ENCODE results near the gene LSAMP. TPM values are rescaled to one million over a fixed set of nuclear protein-coding genes. Genes with fewer than 3 reads are reported as not detected.

LSAMP gene
- total RNA-seq, 4 donors from 2014 or later = 0.30 to 5.5 (median 1.4) TPM

- no peak for DNase-seq
- H3K27ac ChIP-seq = no peak overlapping the region
- H3K9me3 ChIP-seq = peaks cover 0 to 14% (median 0%) of the 10 kb centered on the region in 3 donors
- no peak overlapping the region for H3K4me3 ChIP-seq
- H3K27me3 ChIP-seq = no peaks in the 10 kb centered on the region
- no peak for TF ChIP-seq POLR2A (IDR thresholded peaks at IDR 0.05)
- TF ChIP-seq CTCF (IDR thresholded peaks at IDR 0.05) = no peak
- H3K4me1 ChIP-seq = no peaks in the 10 kb centered on the region
- intact Hi-C loops (cut with DNase I) = no loop called here
- no peaks in the 10 kb centered on the region for H3K36me3 ChIP-seq
- WGBS, 2 donors = 72% methylated on average over 5 of the region's 23 CpGs; no CpG with 5 or more reads in 1 of the 2 donors
Observed at GRCh38 chr3:116391296-116392201, 53.7 kb downstream of the LSAMP start.

- DNase-seq = no peak
- intact Hi-C loops (cut with DNase I) = no loop called here
- H3K27me3 ChIP-seq = no peaks in the 10 kb centered on the region
- no peaks in the 10 kb centered on the region for H3K4me1 ChIP-seq
- no peaks in the 10 kb centered on the region for H3K36me3 ChIP-seq
- peaks cover 0 to 14% (median 0%) of the 10 kb centered on the region in 3 donors for H3K9me3 ChIP-seq
- H3K4me3 ChIP-seq = no peak overlapping the region
- 84 to 100% methylated on average over 1 of the region's 1 CpG for WGBS, 2 donors
- TF ChIP-seq CTCF (IDR thresholded peaks at IDR 0.05) = no peak
- no peak overlapping the region for H3K27ac ChIP-seq
Observed at GRCh38 chr3:116390318-116390717, 55.0 kb downstream of the LSAMP start.

DNA sequence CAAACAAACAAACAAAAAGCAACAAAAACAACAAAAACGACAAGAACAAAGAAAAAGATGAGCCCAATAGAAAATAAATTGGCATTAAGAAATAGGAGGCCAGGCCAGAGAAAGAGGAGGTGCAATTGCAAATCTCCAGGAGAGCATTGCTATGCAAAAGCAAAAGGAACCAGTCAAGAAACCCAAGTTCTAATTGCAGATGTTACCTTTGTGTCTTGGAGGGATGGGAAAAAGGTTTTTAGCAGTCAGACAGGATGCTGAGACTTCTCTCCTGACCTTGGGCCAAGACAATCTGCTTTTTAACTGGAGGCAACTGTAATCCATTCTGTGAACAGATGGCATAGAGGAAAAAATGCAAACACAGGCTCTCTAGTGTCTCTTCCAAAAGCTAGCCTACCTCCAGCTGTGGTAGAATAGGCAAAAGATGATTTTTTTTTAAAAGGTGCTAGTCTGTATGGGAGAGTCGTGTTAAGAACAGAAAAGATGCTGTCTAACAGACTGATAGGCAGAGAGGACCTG is 56.4 kb downstream of the LSAMP start:
- no peak for TF ChIP-seq CTCF (IDR thresholded peaks at IDR 0.05)
- no peak for TF ChIP-seq POLR2A (IDR thresholded peaks at IDR 0.05)
- intact Hi-C loops (cut with DNase I) = no loop called here
- H3K9me3 ChIP-seq = peaks cover 0 to 14% (median 0%) of the 10 kb centered on the region in 3 donors
- WGBS, 2 donors = 21 to 32% methylated on average over 2 of the region's 2 CpGs
- peak overlapping the region in 1 of 4 donors; percentile 28 for H3K27ac ChIP-seq
- H3K4me3 ChIP-seq = no peak overlapping the region
- no peaks in the 10 kb centered on the region for H3K36me3 ChIP-seq
- DNase-seq = no peak
- H3K4me1 ChIP-seq = no peaks in the 10 kb centered on the region
- H3K27me3 ChIP-seq = no peaks in the 10 kb centered on the region

- Histone ChIP-seq H3K27me3 (no peaks in the 10 kb centered on the region), H3K36me3 (no peaks in the 10 kb centered on the region), H3K9me3 (peaks cover 0 to 2% (median 0%) of the 10 kb centered on the region in 3 donors), H3K4me3 (no peak overlapping the region), H3K27ac (no peak overlapping the region), H3K4me1 (no peaks in the 10 kb centered on the region)
- TF ChIP-seq POLR2A (IDR thresholded peaks at IDR 0.05) (no peak), CTCF (IDR thresholded peaks at IDR 0.05) (no peak)
- 60 to 69% methylated on average over 2 of the region's 2 CpGs for WGBS, 2 donors
- intact Hi-C loops (cut with DNase I) = no loop called here
- no peak for DNase-seq
Observed at GRCh38 chr3:116386168-116386567, 59.1 kb downstream of the LSAMP start.

- Histone ChIP-seq H3K4me1 (no peaks in the 10 kb centered on the region), H3K27me3 (no peaks in the 10 kb centered on the region), H3K27ac (no peak overlapping the region), H3K4me3 (no peak overlapping the region), H3K9me3 (no peaks in the 10 kb centered on the region), H3K36me3 (no peaks in the 10 kb centered on the region)
- no peak for DNase-seq
- intact Hi-C loops (cut with DNase I) = no loop called here
- 60 to 88% methylated on average over 2 of the region's 2 CpGs for WGBS, 2 donors
- no peak for TF ChIP-seq CTCF (IDR thresholded peaks at IDR 0.05)
- no peak for TF ChIP-seq POLR2A (IDR thresholded peaks at IDR 0.05)
Observed at GRCh38 chr3:116384717-116385116, 60.6 kb downstream of the LSAMP start.

Data from esophagus squamous epithelium (tissue), 5 donors.